Astrocyte (in vitro differentiated cells and primary cell): ENCODE data around the gene RHOBTB1.

Experiments used
- CTCF ChIP-seq: IDR thresholded peaks from 2 replicates; pipeline ENCODE4 v1.5.1; 2011; ENCODE audit warnings: low read depth, mild to moderate bottlenecking, inconsistent platforms, low read length, moderate library complexity; ENCODE audit not compliant: insufficient read depth
- EZH2 ChIP-seq: IDR thresholded peaks from 2 replicates; pipeline ENCODE4 v1.6.1; 2012; ENCODE audit warnings: mild to moderate bottlenecking, low read length, inconsistent platforms; ENCODE audit not compliant: insufficient read depth

GRCh38 chr10:60908031-60908430, 36.0 kb downstream of the RHOBTB1 start:
- TF ChIP-seq CTCF (no peak), EZH2 (no peak)
